ENCODE results near the gene TMEM14B.

Gene TMEM14B

DNA sequence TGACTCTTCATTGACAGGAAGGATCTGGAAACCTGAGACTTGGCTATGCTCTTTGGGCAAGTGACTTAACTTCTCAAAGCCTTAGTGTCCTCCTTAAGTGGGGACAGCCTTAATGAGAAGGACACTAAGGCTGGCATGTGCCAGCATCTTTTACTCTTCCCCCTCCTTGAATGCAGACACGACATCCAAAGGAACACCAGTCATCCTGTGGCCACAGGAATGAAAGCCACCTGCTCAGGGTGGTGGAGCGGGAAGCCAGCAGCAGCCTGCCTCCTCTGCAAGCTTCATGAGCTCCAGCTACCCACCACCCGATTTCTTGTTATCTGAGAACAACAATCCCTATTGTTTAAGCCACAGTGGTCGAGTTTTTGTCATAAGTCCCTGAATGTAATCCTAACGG lies 44.5 kb downstream of the TMEM14B start:
- Histone ChIP-seq H3K27me3 (ENCODE audit: insufficient read depth, low read length) (no peaks in the 10 kb centered on the region), H3K36me3 (ENCODE audit: insufficient read depth, low read depth, low read length) (peaks cover 4% of the 10 kb centered on the region; the same call in 1 of the 2 replicates), H3K9me3 (ENCODE audit: insufficient read depth, low read depth, low read length) (no peaks in the 10 kb centered on the region), H3K4me3 (ENCODE audit: low read length) (no peak overlapping the region), H3K27ac (ENCODE audit: low read length) (no peak overlapping the region), H3K9ac (ENCODE audit: low read depth, low read length) (no peak overlapping the region), H3K4me1 (ENCODE audit: insufficient read depth, low read length) (no peaks in the 10 kb centered on the region)

DNA sequence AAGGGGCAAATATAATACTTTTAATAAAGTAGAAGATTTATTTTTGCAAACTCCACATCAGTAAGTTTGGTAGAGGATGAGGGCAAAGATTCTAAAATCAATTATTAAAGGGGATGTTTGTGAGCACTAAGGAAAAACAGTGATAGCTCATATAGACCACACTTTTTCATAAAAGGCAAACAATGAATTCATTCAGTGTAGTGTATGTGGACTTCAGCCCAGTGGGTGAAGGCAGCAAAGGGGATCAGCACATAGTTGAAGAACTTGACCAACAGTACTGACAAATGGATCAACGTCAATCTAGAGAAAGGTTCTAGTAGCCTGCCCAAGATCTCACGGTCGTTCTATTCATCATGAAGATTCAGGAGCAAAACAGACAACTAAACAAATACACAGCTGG lies 45.4 kb downstream of the TMEM14B start:
- H3K36me3 ChIP-seq (ENCODE audit: insufficient read depth, low read depth, low read length), result peaks cover 4% of the 10 kb centered on the region; the same call in 1 of the 2 replicates

GRCh38 chr6:10793695-10794094 lies 46.1 kb downstream of the TMEM14B start:
- Histone ChIP-seq H3K4me1 (ENCODE audit: insufficient read depth, low read length) (no peaks in the 10 kb centered on the region), H3K4me3 (ENCODE audit: low read length) (no peak overlapping the region), H3K27ac (ENCODE audit: low read length) (no peak overlapping the region), H3K9me3 (ENCODE audit: insufficient read depth, low read depth, low read length) (no peaks in the 10 kb centered on the region), H3K9ac (ENCODE audit: low read depth, low read length) (no peak overlapping the region), H3K27me3 (ENCODE audit: insufficient read depth, low read length) (no peaks in the 10 kb centered on the region), H3K36me3 (ENCODE audit: insufficient read depth, low read depth, low read length) (peaks cover 4% of the 10 kb centered on the region; the same call in 1 of the 2 replicates)

More for the DNA sequence above, 45.4 kb downstream of the TMEM14B start:
- H3K4me1 ChIP-seq (ENCODE audit: insufficient read depth, low read length), result no peaks in the 10 kb centered on the region
- no peaks in the 10 kb centered on the region for H3K9me3 ChIP-seq (ENCODE audit: insufficient read depth, low read depth, low read length)
- H3K4me3 ChIP-seq (ENCODE audit: low read length), result no peak overlapping the region
- no peak overlapping the region for H3K27ac ChIP-seq (ENCODE audit: low read length)
- no peaks in the 10 kb centered on the region for H3K27me3 ChIP-seq (ENCODE audit: insufficient read depth, low read length)
- no peak overlapping the region for H3K9ac ChIP-seq (ENCODE audit: low read depth, low read length)

DNA sequence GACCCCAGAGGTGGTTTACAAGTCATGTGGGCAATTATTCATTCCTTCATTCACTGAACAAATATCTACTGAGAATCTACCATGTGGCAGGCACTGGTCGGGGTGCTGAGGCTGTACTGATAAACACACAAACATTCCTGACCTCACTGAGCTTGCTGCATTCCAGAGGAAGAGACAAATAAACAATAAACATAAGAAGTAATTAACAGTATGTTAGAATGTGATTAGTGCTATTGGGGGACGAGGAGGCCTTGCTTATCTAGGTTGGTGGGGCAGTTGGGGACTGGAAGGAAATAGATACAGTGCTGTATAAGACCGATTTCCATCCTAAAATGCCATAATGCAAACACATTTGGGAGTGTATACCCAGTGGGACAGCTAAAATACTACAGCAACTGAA lies 46.6 kb downstream of the TMEM14B start:
- no peaks in the 10 kb centered on the region for H3K27me3 ChIP-seq (ENCODE audit: insufficient read depth, low read length)
- H3K27ac ChIP-seq (ENCODE audit: low read length), result no peak overlapping the region
- no peak overlapping the region for H3K9ac ChIP-seq (ENCODE audit: low read depth, low read length)
- H3K4me1 ChIP-seq (ENCODE audit: insufficient read depth, low read length), result no peaks in the 10 kb centered on the region
- peaks cover 4% of the 10 kb centered on the region; the same call in 1 of the 2 replicates for H3K36me3 ChIP-seq (ENCODE audit: insufficient read depth, low read depth, low read length)
- no peaks in the 10 kb centered on the region for H3K9me3 ChIP-seq (ENCODE audit: insufficient read depth, low read depth, low read length)
- H3K4me3 ChIP-seq (ENCODE audit: low read length), result no peak overlapping the region

GRCh38 chr6:10800810-10801209 lies 53.2 kb downstream of the TMEM14B start:
- Histone ChIP-seq H3K4me3 (ENCODE audit: low read length) (no peak overlapping the region), H3K9ac (ENCODE audit: low read depth, low read length) (no peak overlapping the region), H3K4me1 (ENCODE audit: insufficient read depth, low read length) (0 out of 2 replicates have a peak, but pooled peaks cover 4% of the 10 kb centered on the region), H3K9me3 (ENCODE audit: insufficient read depth, low read depth, low read length) (no peaks in the 10 kb centered on the region), H3K27me3 (ENCODE audit: insufficient read depth, low read length) (no peaks in the 10 kb centered on the region), H3K27ac (ENCODE audit: low read length) (no peak overlapping the region), H3K36me3 (ENCODE audit: insufficient read depth, low read depth, low read length) (no peaks in the 10 kb centered on the region)

- no peaks in the 10 kb centered on the region for H3K36me3 ChIP-seq (ENCODE audit: insufficient read depth, low read depth, low read length)
- no peak overlapping the region for H3K4me3 ChIP-seq (ENCODE audit: low read length)
- H3K27ac ChIP-seq (ENCODE audit: low read length), result no peak overlapping the region
- H3K4me1 ChIP-seq (ENCODE audit: insufficient read depth, low read length), result 0 out of 2 replicates have a peak, but pooled peaks cover 4% of the 10 kb centered on the region
- H3K9me3 ChIP-seq (ENCODE audit: insufficient read depth, low read depth, low read length), result no peaks in the 10 kb centered on the region
- H3K27me3 ChIP-seq (ENCODE audit: insufficient read depth, low read length), result no peaks in the 10 kb centered on the region
- H3K9ac ChIP-seq (ENCODE audit: low read depth, low read length), result no peak overlapping the region
Observed at GRCh38 chr6:10801224-10801848, 53.7 kb downstream of the TMEM14B start.
